Adrenal gland (tissue), 5 donors: Measurements from ENCODE around the gene AHNAK2.

Experiments used
- CTCF ChIP-seq, 6 experiments: fragments of 450-650 bp in 4 of 6; fragments of 200-600 bp in 2 of 6; sonication (generic) in 1 of 6; IDR thresholded peaks; 1 replicate in 5 of 6; 2 replicates in 1 of 6; pipeline versions ENCODE4 v1.5.1 to v1.8.0; 2016 to 2021; ENCODE audit warnings: antibody characterized with exemption in 6 of 6, mild to moderate bottlenecking in 2 of 6, moderate library complexity in 1 of 6
- POLR2A ChIP-seq, 2 donors: fragments of 450-650 bp; IDR thresholded peaks; one replicate each; pipeline ENCODE4 v1.6.1; 2017; ENCODE audit warnings: antibody characterized with exemption in 2 of 2, mild to moderate bottlenecking in 2 of 2, moderate library complexity in 1 of 2
- donor health status: DM: no; HTN: no; CAD: no.

- TF ChIP-seq CTCF (IDR thresholded peaks at IDR 0.05) = no peak
- no peak for TF ChIP-seq POLR2A (IDR thresholded peaks at IDR 0.05)
These were observed 11.8 kb upstream of the AHNAK2 start for GRCh38 chr14:104989951-104990303.
